SK-N-MC (cell line): ENCODE measurements around the gene ZDHHC1.
"Not testable (repeated sequence)": the region's sequence is repeated elsewhere in the genome, so short reads cannot be mapped to it uniquely, and the experiment has no call there.

Source experiments
- EZH2 ChIP-seq: fragments of 200-600 bp; sonication (generic); IDR thresholded peaks from one replicate; pipeline ENCODE4 v1.6.1; 2017; ENCODE audit warnings: antibody characterized with exemption
- FOXP2 ChIP-seq: optimal IDR thresholded peaks from 2 replicates; pipeline ENCODE3; 2011; ENCODE audit warnings: mild to moderate bottlenecking, moderate library complexity; ENCODE audit not compliant: insufficient read depth; ENCODE audit errors: extremely low read length, control extremely low read depth
- POLR2AphosphoS5 ChIP-seq: IDR thresholded peaks from 2 replicates; pipeline ENCODE4 v1.6.1; 2012; ENCODE audit warnings: mild to moderate bottlenecking, low read depth, low read length, borderline replicate concordance

DNA sequence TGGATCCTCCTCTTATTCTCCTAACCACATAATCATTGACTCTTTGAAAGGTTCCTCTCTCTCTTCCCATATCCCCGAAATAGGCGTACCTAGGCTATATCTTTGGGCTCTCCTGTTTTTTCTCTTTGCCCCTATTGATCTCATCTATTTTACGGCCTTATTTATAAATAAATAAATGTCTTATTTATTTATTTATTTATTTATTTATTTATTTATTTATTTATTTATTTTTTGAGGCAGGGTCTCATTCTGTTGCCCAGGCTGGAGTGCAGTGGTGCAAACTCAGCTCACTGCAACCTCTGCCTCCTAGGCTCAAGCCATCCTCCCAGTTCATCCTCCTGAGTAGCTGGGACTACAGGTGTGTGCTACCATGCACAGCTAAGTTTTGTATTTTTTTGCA, 63.8 kb downstream of the ZDHHC1 start:
- not testable (repeated sequence) for TF ChIP-seq POLR2AphosphoS5, EZH2, FOXP2
